Activated naive CD4-positive, alpha-beta T cell treated with Interleukin-2 at 50 U/mL for 16 hours (primary cell): ENCODE results near the gene SMIM27.
A peak's percentile ranks its signal among the peaks of the same experiment; 100 is the strongest.
"Not testable (repeated sequence)": the region's sequence is repeated elsewhere in the genome, so short reads cannot be mapped to it uniquely, and the experiment has no call there.

Experiments used
- DNase-seq: peaks from one replicate; pipeline ENCODE4 v3.0.0-alpha.2; 2020

Gene SMIM27

GRCh38 chr9:32558408-32558934 lies 6.3 kb downstream of the SMIM27 start:
- DNase-seq, result no peak

DNA sequence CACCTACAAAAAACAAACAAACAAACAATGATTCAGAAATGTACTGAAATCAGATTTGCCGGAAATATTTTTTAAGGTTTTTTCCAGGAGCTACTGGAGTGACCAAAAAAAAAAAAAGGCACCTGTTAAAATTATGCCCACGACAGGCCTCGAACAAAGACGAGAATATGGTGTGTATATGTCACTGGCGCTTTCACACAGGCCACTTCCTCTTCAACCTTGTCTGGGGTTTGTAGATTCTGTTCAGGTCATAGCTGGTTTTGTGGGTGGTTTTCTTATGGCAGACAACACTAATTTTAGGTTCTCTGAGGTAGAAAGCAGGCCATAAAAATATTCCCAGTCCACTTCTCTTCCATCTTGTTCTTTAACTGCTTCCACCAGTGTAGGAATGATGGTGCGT lies 13.8 kb downstream of the SMIM27 start:
- DNase-seq, result no peak

DNA sequence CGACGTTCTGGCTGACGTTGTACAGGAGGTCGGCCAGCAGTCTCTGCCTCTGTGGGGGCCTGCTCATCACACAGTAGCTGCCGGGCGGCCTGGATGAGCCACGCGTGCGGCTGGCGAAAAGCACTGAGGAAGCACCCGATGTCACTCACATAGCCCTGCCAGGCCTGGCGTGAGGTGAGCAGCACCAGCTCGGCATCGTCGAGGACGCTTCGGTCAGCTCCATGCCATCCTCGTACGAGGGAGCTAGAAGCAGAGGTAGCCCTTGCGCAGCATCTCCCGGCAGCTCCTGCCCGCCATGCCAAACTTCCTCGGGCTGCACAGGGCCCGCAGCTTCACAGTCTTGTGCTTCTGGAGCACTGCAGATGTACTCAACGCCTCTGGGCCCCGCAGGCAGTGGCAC lies 14.6 kb downstream of the SMIM27 start:
- no peak for DNase-seq

- DNase-seq, result no peak
Measured at GRCh38 chr9:32570262-32570661, 18.1 kb downstream of the SMIM27 start.

DNA sequence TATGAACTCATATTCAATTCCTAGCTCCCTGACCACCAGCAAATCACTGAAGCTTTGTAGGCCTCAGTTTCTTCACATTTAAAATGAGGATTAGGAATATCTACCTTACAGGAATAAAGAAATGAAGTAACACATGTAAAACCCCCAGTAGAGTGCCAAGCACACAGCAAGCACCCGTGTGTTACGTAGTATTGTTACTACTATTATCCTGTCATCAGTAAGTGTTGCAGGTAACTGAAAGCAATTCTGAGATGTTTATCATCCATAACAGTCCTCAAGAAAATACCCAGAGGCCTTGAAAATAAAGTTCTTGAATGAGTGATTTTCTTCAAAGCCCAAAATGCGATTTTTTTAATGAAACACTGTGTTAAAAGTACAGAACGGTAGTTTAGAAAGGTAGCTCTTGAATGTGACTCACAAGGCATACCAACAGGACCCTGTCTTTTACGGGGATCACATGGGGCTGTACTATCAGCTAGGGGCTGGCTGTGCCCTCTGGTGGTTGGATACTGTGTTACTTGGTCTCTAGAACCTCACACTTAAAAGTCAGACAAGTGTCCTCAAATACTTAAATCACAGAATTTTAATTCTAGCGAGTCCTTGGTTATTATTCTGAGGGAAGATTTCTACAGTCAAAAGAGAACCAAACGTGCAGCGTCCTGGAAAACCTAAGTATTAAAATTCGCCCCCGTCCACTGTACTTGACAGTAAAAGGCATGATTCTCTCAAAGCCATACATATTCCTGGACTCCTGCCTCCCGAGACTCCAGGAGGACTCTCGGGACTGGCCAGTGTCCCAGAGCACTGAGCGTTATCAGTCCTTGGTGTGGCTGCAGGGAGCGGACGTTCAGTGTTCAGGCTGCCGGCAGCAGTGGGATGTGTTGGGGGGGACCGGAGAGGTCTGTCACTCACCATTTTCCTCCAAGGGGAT lies 20.1 kb downstream of the SMIM27 start:
- DNase-seq, result peak; percentile 75

GRCh38 chr9:32572900-32573523 lies 20.9 kb downstream of the SMIM27 start, which contains the start of gene NDUFB6:
Gene NDUFB6 (minus strand): TSS chr9:32573159. CDS start chr9:32573060, 99 bp downstream.
- DNase-seq, result peak; percentile 96

GRCh38 chr9:32573821-32574220 lies 21.7 kb downstream of the SMIM27 start:
- no peak for DNase-seq

DNA sequence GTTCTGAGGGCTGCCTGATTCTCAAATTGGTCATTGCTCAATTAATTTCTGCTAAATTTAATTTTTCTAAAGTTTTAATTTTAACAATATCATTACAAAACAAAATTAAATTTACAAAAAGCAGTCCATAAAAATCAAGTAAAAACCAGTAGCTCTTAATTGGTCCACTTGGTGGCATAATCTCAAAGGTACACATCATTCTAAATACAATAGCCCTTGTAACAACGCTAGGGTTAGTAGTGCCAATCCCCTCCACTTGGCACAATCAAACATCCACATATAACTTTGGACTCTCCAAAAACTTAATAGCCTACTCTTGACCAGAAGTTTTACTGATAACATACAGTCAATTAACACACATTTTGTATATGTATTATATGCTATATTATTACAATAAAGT lies 22.7 kb downstream of the SMIM27 start:
- no peak for DNase-seq

GRCh38 chr9:32577316-32577715 lies 25.2 kb downstream of the SMIM27 start:
- no peak for DNase-seq

DNA sequence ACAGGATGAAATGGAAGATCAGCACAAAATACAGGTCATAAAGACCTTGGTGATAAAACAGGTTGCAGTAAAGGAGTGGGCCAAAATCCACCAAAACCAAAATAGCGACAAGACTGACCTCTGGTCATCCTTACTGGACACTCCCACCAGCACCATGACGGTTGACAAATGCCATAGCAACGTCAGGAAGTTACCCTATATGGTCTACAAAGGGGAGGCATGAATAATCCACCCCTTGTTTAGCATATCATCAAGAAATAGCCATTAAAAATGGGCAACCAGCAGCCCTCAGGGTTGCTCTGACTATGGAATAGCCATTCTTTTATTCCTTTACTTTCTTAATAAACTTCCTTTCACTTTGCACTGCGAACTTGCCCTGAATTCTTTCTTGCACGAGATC lies 26.8 kb downstream of the SMIM27 start:
- DNase-seq, result no peak

GRCh38 chr9:32579706-32580331 lies 27.7 kb downstream of the SMIM27 start:
- DNase-seq, result peak; percentile 82

- no peak for DNase-seq
Measured at GRCh38 chr9:32580631-32581300, 28.6 kb downstream of the SMIM27 start.

DNA sequence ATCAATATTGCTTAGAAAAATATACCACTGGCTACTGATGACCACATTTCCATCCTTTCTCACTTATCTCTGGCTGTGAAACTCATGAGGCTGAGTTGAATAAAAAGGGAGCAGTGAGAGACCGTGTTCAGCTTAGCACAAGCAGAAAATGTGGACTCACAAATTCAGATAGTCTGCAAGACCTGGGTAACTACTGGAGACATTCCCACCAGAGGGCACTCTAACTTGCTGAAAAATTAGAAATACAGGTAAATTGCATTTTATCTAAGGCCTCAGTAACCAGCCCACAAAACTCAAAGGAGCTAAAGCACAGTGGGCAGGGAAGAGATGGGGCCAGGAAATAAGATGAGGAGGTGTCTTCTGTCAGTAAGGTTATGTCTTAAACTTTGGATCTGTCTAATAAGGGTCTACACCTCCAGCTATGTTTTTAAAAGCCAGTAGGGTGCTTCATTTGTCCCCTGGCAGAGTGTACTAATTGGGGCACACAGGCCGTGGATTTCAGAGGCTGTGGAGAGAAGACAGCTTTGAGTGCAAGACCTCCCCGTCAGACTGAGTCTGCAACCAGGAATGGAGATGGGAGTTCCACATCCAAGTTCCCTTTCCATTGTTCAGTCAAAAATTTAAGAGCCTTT lies 29.5 kb downstream of the SMIM27 start:
- DNase-seq, result no peak

GRCh38 chr9:32584784-32585183 lies 32.7 kb downstream of the SMIM27 start:
- no peak for DNase-seq

- no peak for DNase-seq
Measured at GRCh38 chr9:32587901-32588300, 35.8 kb downstream of the SMIM27 start.

GRCh38 chr9:32589083-32589723 lies 37.1 kb downstream of the SMIM27 start:
- no peak for DNase-seq

- no peak for DNase-seq
Measured at GRCh38 chr9:32590476-32590875, 38.3 kb downstream of the SMIM27 start.

GRCh38 chr9:32590898-32591297 lies 38.8 kb downstream of the SMIM27 start:
- DNase-seq, result no peak

DNA sequence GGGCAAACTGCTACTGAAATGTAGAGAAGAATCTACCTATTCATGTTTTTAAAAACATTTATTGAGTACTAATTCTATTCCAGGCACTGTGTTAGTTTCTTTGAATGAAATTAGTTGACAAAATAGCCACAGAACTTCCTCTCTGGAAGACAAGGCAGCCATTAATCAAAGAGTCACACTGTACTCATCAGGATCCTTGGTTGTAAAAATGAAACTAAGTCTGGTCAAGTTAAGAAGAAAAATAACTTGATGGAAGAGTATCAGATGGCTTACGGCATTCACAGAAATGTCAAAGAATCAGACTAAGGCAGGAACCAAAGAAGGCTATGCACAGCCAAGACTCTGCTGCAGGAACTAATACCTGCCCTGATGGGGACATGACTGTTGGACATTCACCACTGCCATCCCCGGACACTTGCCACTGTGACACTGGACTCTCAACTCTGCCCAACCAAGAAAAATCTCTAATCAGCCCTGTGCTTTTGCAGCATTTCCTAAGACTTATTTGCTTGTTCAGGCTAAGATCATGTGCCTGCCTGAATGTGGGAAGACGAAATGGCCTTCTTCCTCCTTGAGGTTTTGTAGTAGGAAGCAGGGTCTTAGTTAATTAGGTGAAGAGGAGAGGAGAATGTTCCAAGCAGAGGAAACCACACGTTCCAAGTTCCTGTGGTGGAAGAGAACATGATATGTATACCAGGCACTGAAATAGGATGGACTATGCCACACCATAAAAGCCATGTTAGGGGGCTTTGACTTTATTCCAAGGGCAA lies 44.2 kb downstream of the SMIM27 start:
- no peak for DNase-seq

GRCh38 chr9:32596936-32597335 lies 44.8 kb downstream of the SMIM27 start:
- DNase-seq, result no peak

DNA sequence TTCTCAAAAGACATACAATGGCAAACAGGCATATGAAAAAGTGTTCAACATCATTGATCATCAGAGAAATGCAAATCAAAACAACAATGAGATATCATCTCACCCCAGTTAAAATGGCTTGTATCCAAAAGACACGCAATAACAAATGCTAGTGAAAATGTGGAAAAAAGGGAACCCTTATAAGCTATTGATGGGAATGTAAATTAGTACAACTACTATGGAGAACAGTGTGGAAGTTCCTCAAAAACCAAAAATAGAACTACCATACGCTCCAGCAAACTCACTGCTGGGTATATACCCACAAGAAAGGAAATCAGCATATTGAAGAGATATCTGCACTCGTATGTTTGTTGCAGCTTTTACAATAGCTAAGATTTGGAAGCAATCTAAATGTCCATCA lies 46.9 kb downstream of the SMIM27 start:
- DNase-seq, result not testable (repeated sequence)
